ENCODE data around the gene EIF4G1.
A peak's percentile ranks its signal among the peaks of the same experiment; 100 is the strongest.

Gene EIF4G1

DNA sequence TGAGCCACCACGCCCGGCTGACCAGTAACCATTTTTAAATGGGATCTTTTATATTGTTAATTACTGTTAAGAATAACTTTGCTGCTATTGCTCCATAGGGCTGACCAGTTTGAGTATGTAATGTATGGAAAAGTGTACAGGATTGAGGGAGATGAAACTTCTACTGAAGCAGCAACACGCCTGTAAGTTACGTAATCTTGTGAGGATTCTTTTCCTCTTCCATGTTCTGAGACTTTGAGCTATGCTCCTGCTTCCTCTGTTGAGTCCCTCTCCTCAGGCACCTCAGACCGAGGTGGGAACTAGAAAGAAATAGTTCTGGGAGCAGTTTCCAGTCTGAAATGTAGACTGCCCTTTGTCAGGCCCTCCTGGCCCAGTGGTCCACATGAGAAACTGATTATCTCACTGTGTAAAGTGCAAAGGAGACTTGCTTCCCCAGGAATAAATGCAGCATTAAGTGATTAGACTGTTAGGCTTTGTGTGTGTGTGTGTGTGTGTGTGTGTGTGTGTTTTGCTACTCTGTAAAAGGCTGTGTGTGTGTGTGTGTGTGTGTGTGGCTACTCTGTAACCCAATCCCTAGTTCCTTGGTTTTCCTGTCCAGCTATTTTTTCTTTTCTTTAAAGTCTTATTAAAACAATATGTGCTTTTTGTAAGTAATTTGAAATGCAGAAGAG is 52.3 kb downstream of the EIF4G1 start:
- H2BK5ac ChIP-seq (ENCODE audit: low read length) = no peak overlapping the region
- no peak overlapping the region for H4K91ac ChIP-seq (ENCODE audit: low read depth, low read length, poor library complexity)
- DNase-seq (ENCODE audit: low spot score) = no peak
- no peak overlapping the region for H3K4me2 ChIP-seq (ENCODE audit: insufficient read depth, low read length, poor library complexity, severe bottlenecking)
- H2AK5ac ChIP-seq (ENCODE audit: low read depth, low read length) = no peak overlapping the region
- no peak overlapping the region for H3K4ac ChIP-seq (ENCODE audit: low read length)
- peaks cover 8% of the 10 kb centered on the region for H3K79me1 ChIP-seq (ENCODE audit: low read depth, low read length)
- no peak overlapping the region for H2BK120ac ChIP-seq (ENCODE audit: low read depth, low read length)
- WGBS, 2 donors (ENCODE audit: extremely low coverage in 2 of 2, insufficient read length in 2 of 2, insufficient replicate concordance in 1 of 2) = no CpG with 5 or more reads among the region's 5 CpGs
- H2AFZ ChIP-seq (ENCODE audit: low read length) = no peak overlapping the region
- H3K27me3 ChIP-seq (ENCODE audit: control insufficient read depth in 3 of 3, insufficient read depth in 3 of 3, low read depth in 1 of 3, low read length in 3 of 3) = no peaks in the 10 kb centered on the region
- no peak overlapping the region for H3K23ac ChIP-seq (ENCODE audit: low read depth, low read length, poor library complexity)
- no peak overlapping the region for H3K18ac ChIP-seq (ENCODE audit: low read length)
- no peak overlapping the region for H3K14ac ChIP-seq (ENCODE audit: low read length)
- peaks cover 0 to 15% of the 10 kb centered on the region in 2 donors for H3K4me1 ChIP-seq (ENCODE audit: control insufficient read depth in 2 of 2, insufficient read depth in 1 of 2, low read depth in 1 of 2, low read length in 2 of 2)
- no peak overlapping the region for H3K4me3 ChIP-seq (ENCODE audit: low read length in 2 of 2)
- H2BK15ac ChIP-seq (ENCODE audit: low read length) = no peak overlapping the region
- peaks cover 28 to 70% of the 10 kb centered on the region in 2 donors for H3K36me3 ChIP-seq (replicated peaks in 1 of 2; ENCODE audit: control insufficient read depth in 2 of 2, insufficient read depth in 2 of 2, low read length in 2 of 2)
- H3K9me3 ChIP-seq (replicated peaks in 1 of 2; ENCODE audit: control insufficient read depth in 2 of 2, insufficient read depth in 1 of 2, low read depth in 1 of 2, low read length in 2 of 2) = no peaks in the 10 kb centered on the region
- no peak overlapping the region for H3K27ac ChIP-seq (replicated peaks; ENCODE audit: low read length)
- no peak overlapping the region for H4K8ac ChIP-seq (ENCODE audit: low read depth, low read length)
- H2BK12ac ChIP-seq (ENCODE audit: low read length) = no peak overlapping the region
- peak overlapping the region; percentile 9 for H3K9ac ChIP-seq (ENCODE audit: low read depth, low read length, poor library complexity)

DNA sequence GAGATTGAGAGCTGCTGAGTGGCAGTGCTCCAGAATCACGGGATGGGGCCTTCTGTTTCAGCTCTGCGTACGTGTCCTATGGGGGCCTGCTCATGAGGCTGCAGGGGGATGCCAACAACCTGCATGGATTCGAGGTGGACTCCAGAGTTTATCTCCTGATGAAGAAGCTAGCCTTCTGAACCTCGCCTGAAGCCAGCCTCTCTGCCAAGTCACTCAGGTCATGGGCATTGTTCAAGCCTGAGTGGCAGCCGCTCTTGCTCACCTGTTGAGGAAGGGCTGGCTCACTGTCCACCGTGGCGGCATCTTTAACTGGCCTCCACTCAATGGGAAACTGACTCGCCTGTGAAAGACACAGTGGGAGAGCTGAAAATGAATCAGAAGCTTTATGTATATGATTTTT is 53.7 kb downstream of the EIF4G1 start:
- H3K9ac ChIP-seq (ENCODE audit: low read depth, low read length, poor library complexity) = no peak overlapping the region
- no peak overlapping the region for H3K14ac ChIP-seq (ENCODE audit: low read length)
- peaks cover 28 to 70% of the 10 kb centered on the region in 2 donors for H3K36me3 ChIP-seq (replicated peaks in 1 of 2; ENCODE audit: control insufficient read depth in 2 of 2, insufficient read depth in 2 of 2, low read length in 2 of 2)
- H3K4me3 ChIP-seq (ENCODE audit: low read length in 2 of 2) = no peak overlapping the region
- no peak overlapping the region for H4K91ac ChIP-seq (ENCODE audit: low read depth, low read length, poor library complexity)
- DNase-seq (ENCODE audit: low spot score) = no peak
- no peak overlapping the region for H3K23ac ChIP-seq (ENCODE audit: low read depth, low read length, poor library complexity)
- H2BK15ac ChIP-seq (ENCODE audit: low read length) = no peak overlapping the region
- H3K27me3 ChIP-seq (ENCODE audit: control insufficient read depth in 3 of 3, insufficient read depth in 3 of 3, low read depth in 1 of 3, low read length in 3 of 3) = no peaks in the 10 kb centered on the region
- peaks cover 0 to 18% of the 10 kb centered on the region in 2 donors for H3K4me1 ChIP-seq (ENCODE audit: control insufficient read depth in 2 of 2, insufficient read depth in 1 of 2, low read depth in 1 of 2, low read length in 2 of 2)
- peaks cover 4% of the 10 kb centered on the region for H3K79me1 ChIP-seq (ENCODE audit: low read depth, low read length)
- H3K9me3 ChIP-seq (replicated peaks in 1 of 2; ENCODE audit: control insufficient read depth in 2 of 2, insufficient read depth in 1 of 2, low read depth in 1 of 2, low read length in 2 of 2) = no peaks in the 10 kb centered on the region
- H3K27ac ChIP-seq (replicated peaks; ENCODE audit: low read length) = no peak overlapping the region
- no peak overlapping the region for H3K18ac ChIP-seq (ENCODE audit: low read length)
- WGBS, 2 donors (ENCODE audit: extremely low coverage in 2 of 2, insufficient read length in 2 of 2, insufficient replicate concordance in 1 of 2) = no CpG with 5 or more reads among the region's 9 CpGs
- no peak overlapping the region for H3K4ac ChIP-seq (ENCODE audit: low read length)
- H2BK5ac ChIP-seq (ENCODE audit: low read length) = no peak overlapping the region
- H2BK12ac ChIP-seq (ENCODE audit: low read length) = no peak overlapping the region
- H2AFZ ChIP-seq (ENCODE audit: low read length) = no peak overlapping the region
- no peak overlapping the region for H2BK120ac ChIP-seq (ENCODE audit: low read depth, low read length)
- H4K8ac ChIP-seq (ENCODE audit: low read depth, low read length) = no peak overlapping the region
- no peak overlapping the region for H3K4me2 ChIP-seq (ENCODE audit: insufficient read depth, low read length, poor library complexity, severe bottlenecking)
- H2AK5ac ChIP-seq (ENCODE audit: low read depth, low read length) = no peak overlapping the region

DNA sequence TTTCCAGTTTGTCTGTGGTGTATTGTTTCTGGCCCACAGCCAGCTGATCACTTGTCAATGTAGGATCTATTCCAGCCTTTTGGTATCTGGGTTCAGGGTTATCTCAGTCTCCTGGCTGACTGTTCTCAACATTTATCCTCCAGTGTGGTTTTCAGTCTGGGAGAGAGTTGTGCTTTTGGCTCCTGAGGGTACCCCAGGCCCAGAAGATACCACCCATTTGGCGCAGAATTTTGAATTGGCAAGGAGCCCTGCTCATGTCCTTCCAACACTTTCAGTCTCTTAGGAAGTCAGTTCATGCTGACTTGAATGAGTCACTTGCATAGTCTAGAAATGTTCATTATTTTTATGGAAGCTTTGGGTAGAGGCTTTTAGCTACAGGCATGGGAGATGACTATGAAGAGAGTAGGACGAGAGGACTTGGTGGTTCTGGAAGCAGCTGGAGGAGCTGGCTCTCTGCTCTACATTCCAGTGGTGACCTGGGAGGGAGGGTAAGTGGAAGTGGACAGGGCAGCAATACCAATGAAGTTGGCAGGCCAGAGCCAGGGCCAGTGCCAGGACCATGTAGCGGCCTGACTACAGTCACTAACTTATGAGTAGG is 54.3 kb downstream of the EIF4G1 start:
- no peak overlapping the region for H3K4me3 ChIP-seq (ENCODE audit: low read length in 2 of 2)
- peaks cover 28 to 66% of the 10 kb centered on the region in 2 donors for H3K36me3 ChIP-seq (replicated peaks in 1 of 2; ENCODE audit: control insufficient read depth in 2 of 2, insufficient read depth in 2 of 2, low read length in 2 of 2)
- H3K4me1 ChIP-seq (ENCODE audit: control insufficient read depth in 2 of 2, insufficient read depth in 1 of 2, low read depth in 1 of 2, low read length in 2 of 2) = peaks cover 0 to 16% of the 10 kb centered on the region in 2 donors
- no peak overlapping the region for H2BK5ac ChIP-seq (ENCODE audit: low read length)
- no CpG with 5 or more reads among the region's 3 CpGs for WGBS, 2 donors (ENCODE audit: extremely low coverage in 2 of 2, insufficient read length in 2 of 2, insufficient replicate concordance in 1 of 2)
- H4K91ac ChIP-seq (ENCODE audit: low read depth, low read length, poor library complexity) = no peak overlapping the region
- H2BK12ac ChIP-seq (ENCODE audit: low read length) = no peak overlapping the region
- no peak for DNase-seq (ENCODE audit: low spot score)
- H3K14ac ChIP-seq (ENCODE audit: low read length) = no peak overlapping the region
- H3K23ac ChIP-seq (ENCODE audit: low read depth, low read length, poor library complexity) = no peak overlapping the region
- no peak overlapping the region for H3K9ac ChIP-seq (ENCODE audit: low read depth, low read length, poor library complexity)
- no peak overlapping the region for H4K8ac ChIP-seq (ENCODE audit: low read depth, low read length)
- H3K4me2 ChIP-seq (ENCODE audit: insufficient read depth, low read length, poor library complexity, severe bottlenecking) = no peak overlapping the region
- no peak overlapping the region for H3K4ac ChIP-seq (ENCODE audit: low read length)
- H3K27ac ChIP-seq (replicated peaks; ENCODE audit: low read length) = no peak overlapping the region
- H3K27me3 ChIP-seq (ENCODE audit: control insufficient read depth in 3 of 3, insufficient read depth in 3 of 3, low read depth in 1 of 3, low read length in 3 of 3) = no peaks in the 10 kb centered on the region
- H2AK5ac ChIP-seq (ENCODE audit: low read depth, low read length) = no peak overlapping the region
- no peak overlapping the region for H2BK120ac ChIP-seq (ENCODE audit: low read depth, low read length)
- H2BK15ac ChIP-seq (ENCODE audit: low read length) = no peak overlapping the region
- H3K18ac ChIP-seq (ENCODE audit: low read length) = no peak overlapping the region
- H2AFZ ChIP-seq (ENCODE audit: low read length) = no peak overlapping the region
- peaks cover 4% of the 10 kb centered on the region for H3K79me1 ChIP-seq (ENCODE audit: low read depth, low read length)
- no peaks in the 10 kb centered on the region for H3K9me3 ChIP-seq (replicated peaks in 1 of 2; ENCODE audit: control insufficient read depth in 2 of 2, insufficient read depth in 1 of 2, low read depth in 1 of 2, low read length in 2 of 2)

DNA sequence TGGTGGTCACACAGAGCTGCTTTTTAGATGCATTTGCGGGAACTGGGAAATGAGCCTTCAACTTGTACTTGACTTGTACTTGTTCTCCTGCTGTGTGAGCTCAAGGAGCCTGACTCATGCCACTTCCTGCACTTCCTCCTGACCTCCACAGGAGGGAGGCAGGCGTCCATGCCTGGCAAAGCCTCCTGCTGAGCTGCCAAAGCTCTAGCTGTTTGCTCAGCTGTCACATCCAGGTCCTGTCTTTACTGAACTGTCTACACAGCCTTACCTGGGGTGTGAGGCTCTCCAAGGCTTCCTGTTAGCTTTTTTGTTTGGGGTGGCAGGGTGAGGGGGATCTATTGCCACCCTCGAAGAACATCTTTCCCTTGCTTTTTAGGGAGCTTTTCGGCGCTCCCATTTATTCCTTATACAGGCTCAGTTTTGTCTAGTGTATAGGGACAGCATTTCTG is 57.2 kb downstream of the EIF4G1 start:
- H2BK5ac ChIP-seq (ENCODE audit: low read length) = no peak overlapping the region
- H3K79me1 ChIP-seq (ENCODE audit: low read depth, low read length) = peaks cover 1% of the 10 kb centered on the region
- H2BK120ac ChIP-seq (ENCODE audit: low read depth, low read length) = no peak overlapping the region
- H3K9ac ChIP-seq (ENCODE audit: low read depth, low read length, poor library complexity) = no peak overlapping the region
- no peak overlapping the region for H3K18ac ChIP-seq (ENCODE audit: low read length)
- no peak overlapping the region for H3K27ac ChIP-seq (replicated peaks; ENCODE audit: low read length)
- H3K36me3 ChIP-seq (replicated peaks in 1 of 2; ENCODE audit: control insufficient read depth in 2 of 2, insufficient read depth in 2 of 2, low read length in 2 of 2) = peaks cover 19 to 49% of the 10 kb centered on the region in 2 donors
- H3K23ac ChIP-seq (ENCODE audit: low read depth, low read length, poor library complexity) = no peak overlapping the region
- no peak overlapping the region for H2AK5ac ChIP-seq (ENCODE audit: low read depth, low read length)
- no peak for DNase-seq (ENCODE audit: low spot score)
- no peak overlapping the region for H4K8ac ChIP-seq (ENCODE audit: low read depth, low read length)
- H2BK12ac ChIP-seq (ENCODE audit: low read length) = no peak overlapping the region
- H3K4me3 ChIP-seq (ENCODE audit: low read length in 2 of 2) = no peak overlapping the region
- peaks cover 7 to 9% of the 10 kb centered on the region in 2 donors for H3K4me1 ChIP-seq (ENCODE audit: control insufficient read depth in 2 of 2, insufficient read depth in 1 of 2, low read depth in 1 of 2, low read length in 2 of 2)
- no peak overlapping the region for H3K14ac ChIP-seq (ENCODE audit: low read length)
- no peak overlapping the region for H2BK15ac ChIP-seq (ENCODE audit: low read length)
- H3K4me2 ChIP-seq (ENCODE audit: insufficient read depth, low read length, poor library complexity, severe bottlenecking) = no peak overlapping the region
- H3K9me3 ChIP-seq (replicated peaks in 1 of 2; ENCODE audit: control insufficient read depth in 2 of 2, insufficient read depth in 1 of 2, low read depth in 1 of 2, low read length in 2 of 2) = no peaks in the 10 kb centered on the region
- H3K27me3 ChIP-seq (ENCODE audit: control insufficient read depth in 3 of 3, insufficient read depth in 3 of 3, low read depth in 1 of 3, low read length in 3 of 3) = no peaks in the 10 kb centered on the region
- H2AFZ ChIP-seq (ENCODE audit: low read length) = no peak overlapping the region
- no peak overlapping the region for H4K91ac ChIP-seq (ENCODE audit: low read depth, low read length, poor library complexity)
- H3K4ac ChIP-seq (ENCODE audit: low read length) = no peak overlapping the region
- no CpG with 5 or more reads among the region's 5 CpGs for WGBS, 2 donors (ENCODE audit: extremely low coverage in 2 of 2, insufficient read length in 2 of 2, insufficient replicate concordance in 1 of 2)
